ENCODE results near the gene LAMA5.

DNA sequence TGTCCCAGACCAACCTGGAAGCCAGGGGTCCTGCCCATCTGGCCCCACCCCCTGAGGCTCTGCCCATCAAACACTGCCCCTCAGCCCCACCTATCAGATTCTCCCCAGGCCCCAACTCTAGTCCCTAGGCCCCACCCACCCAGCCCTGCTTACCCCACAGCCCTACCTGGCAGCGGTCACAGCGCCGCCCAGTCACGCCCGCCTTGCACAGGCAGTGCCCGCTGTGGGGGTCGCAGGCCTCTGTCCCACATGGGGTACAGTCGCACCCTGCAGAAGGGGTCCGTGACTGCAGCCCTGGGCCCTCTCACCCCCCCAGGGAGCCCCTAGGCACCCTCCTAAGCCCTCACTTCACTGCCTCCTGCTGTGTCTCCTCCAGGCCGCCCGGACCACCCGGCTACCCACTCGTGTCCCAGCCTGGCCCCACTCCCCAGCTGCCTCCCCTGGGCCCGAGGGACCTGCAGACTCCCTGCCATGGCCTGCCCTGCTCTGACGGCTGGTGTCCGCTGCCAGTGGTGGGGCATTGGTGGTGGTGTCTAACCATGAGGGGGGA is 44.5 kb downstream of the LAMA5 start:
- no peak for TF ChIP-seq POLR2A (IDR thresholded peaks at IDR 0.05)
- TF ChIP-seq, protein P1, sequence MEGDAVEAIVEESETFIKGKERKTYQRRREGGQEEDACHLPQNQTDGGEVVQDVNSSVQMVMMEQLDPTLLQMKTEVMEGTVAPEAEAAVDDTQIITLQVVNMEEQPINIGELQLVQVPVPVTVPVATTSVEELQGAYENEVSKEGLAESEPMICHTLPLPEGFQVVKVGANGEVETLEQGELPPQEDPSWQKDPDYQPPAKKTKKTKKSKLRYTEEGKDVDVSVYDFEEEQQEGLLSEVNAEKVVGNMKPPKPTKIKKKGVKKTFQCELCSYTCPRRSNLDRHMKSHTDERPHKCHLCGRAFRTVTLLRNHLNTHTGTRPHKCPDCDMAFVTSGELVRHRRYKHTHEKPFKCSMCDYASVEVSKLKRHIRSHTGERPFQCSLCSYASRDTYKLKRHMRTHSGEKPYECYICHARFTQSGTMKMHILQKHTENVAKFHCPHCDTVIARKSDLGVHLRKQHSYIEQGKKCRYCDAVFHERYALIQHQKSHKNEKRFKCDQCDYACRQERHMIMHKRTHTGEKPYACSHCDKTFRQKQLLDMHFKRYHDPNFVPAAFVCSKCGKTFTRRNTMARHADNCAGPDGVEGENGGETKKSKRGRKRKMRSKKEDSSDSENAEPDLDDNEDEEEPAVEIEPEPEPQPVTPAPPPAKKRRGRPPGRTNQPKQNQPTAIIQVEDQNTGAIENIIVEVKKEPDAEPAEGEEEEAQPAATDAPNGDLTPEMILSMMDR (IDR thresholded peaks at IDR 0.05 in 4 of 5, conservative IDR thresholded peaks at IDR 0.05 in 1 of 5): no peak

Measured in gastrocnemius medialis (tissue), 4 donors.